Measurements from ENCODE around the gene RIPOR3.

Gene RIPOR3

DNA sequence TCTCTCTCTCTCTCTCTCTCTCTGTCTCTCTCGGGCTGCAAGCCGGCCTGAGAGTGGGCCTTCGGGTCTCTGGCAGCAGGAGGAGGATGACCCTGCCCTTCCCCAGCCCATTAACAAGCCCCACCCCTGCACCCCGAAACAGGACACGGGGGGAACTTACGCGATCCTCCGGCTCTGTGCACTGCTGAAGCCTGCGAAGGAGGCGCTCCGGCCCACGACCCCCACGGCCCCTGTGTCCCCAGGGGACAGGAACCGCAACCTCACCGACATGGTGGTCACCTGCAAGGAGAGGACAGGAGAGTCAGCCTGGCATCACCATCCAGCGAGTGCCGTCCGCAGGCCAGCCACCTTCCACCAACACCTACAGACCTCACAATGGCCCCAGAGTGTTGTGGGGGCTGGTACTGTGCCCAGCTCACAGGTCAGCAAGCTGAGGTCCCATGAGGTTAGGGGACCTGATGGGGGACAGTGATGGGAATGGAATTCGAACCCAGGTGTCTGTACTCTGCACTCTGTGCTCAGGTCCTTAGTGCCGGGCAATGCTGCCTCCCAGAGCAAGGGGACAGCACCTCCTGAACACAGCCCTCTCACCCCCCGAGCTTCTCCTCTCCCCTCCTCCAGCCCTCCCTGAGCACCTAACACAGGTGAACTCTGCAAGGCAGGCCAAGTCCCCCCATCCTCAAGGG, 60.6 kb downstream of the RIPOR3 start:
- CTCF ChIA-PET, result no interaction called here
- TF ChIP-seq, protein P1, sequence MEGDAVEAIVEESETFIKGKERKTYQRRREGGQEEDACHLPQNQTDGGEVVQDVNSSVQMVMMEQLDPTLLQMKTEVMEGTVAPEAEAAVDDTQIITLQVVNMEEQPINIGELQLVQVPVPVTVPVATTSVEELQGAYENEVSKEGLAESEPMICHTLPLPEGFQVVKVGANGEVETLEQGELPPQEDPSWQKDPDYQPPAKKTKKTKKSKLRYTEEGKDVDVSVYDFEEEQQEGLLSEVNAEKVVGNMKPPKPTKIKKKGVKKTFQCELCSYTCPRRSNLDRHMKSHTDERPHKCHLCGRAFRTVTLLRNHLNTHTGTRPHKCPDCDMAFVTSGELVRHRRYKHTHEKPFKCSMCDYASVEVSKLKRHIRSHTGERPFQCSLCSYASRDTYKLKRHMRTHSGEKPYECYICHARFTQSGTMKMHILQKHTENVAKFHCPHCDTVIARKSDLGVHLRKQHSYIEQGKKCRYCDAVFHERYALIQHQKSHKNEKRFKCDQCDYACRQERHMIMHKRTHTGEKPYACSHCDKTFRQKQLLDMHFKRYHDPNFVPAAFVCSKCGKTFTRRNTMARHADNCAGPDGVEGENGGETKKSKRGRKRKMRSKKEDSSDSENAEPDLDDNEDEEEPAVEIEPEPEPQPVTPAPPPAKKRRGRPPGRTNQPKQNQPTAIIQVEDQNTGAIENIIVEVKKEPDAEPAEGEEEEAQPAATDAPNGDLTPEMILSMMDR (IDR thresholded peaks at IDR 0.05; ENCODE audit: control extremely low read depth, extremely low read depth, low read depth, missing control alignments), result no peak
- no peak for DNase-seq (ENCODE audit: extremely low spot score)
- POLR2A ChIA-PET, result no interaction called here

DNA sequence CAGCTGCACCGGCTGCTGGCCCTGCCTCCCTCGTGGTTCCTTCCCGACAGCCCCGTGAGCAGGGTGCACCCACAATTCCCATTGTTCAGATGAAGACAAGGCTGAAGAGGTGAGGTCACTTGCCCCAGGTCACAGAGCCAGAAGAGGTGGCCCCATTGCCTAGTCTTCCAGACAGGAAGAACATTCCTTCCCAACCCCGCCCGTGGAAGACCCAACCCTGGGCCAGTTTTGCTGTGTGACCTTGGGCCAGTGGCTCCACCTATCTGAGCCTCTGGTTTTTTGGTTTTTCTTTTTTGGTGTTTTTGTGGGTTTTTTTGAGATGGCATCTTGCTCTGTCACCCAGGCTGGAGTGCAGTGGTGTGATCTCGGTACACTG, 61.7 kb downstream of the RIPOR3 start:
- ChIA-PET CTCF (no interaction called here), POLR2A (no interaction called here)
- DNase-seq (ENCODE audit: extremely low spot score), result no peak
- TF ChIP-seq, protein P1 (IDR thresholded peaks at IDR 0.05; ENCODE audit: control extremely low read depth, extremely low read depth, low read depth, missing control alignments), result no peak

DNA sequence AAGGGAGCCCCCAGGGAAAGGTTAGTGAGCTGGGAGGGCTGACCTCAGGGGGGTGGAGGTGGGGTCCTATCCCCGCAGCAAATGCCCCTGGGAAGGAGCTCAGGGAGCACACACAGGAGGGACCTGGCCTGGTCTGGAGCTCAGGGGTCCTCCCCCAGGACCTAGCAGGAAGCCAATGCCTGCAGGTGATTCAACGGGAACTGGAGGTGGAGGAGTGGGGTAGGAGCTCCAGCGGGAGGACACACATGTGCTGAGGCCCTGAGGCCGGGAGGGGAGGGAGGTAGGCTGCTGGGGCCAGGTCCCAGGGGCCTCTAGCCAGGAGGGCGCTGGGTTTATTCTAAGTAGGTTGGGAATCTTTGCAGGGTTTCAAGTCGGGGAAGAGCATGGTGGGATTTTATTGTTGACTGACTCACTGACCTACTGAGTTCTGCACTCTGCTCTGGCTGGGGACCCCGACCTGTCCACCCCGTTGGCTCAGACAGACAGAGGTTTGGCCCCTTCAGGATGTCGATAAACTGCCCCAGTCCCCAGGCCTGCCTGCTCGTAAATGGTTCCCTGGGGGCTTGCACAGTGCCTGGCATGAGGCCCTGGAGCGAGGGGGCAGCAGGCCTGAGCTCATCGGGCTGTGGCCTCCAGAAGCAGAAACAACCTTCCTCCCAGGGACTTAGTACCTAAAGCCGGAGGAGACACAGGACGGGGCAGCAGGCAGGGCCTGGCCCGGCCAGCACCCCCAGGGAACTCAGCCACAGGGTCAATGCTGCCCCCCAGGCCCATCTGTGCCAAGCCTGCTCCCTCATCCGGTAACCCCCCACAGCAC, 62.3 kb downstream of the RIPOR3 start:
- TF ChIP-seq, protein P1 (IDR thresholded peaks at IDR 0.05; ENCODE audit: control extremely low read depth, extremely low read depth, low read depth, missing control alignments), result no peak
- no peak for DNase-seq (ENCODE audit: extremely low spot score)
- ChIA-PET POLR2A (no interaction called here), CTCF (no interaction called here)

DNA sequence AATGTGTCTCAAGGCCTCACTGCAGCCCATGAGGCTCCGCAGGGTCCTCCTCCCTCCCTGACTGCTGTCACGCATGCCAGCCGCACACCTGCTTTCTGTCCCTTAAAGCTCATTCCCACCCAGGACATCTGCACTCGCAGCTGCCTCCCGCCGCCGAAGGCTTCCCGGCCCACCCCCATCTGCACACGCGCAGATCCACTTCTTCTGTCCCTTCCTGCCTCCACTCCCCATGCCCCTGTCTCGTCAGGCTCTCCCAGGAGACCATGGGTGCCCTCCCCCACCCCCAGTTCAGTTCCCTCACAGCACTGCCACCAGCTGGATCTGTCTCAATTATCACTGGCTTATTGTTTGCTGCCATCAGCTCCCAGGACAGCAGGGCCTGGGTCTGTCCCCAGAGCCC, 63.0 kb downstream of the RIPOR3 start:
- no peak for DNase-seq (ENCODE audit: extremely low spot score)
- TF ChIP-seq, protein P1 (IDR thresholded peaks at IDR 0.05; ENCODE audit: control extremely low read depth, extremely low read depth, low read depth, missing control alignments), result no peak
- ChIA-PET CTCF (no interaction called here), POLR2A (no interaction called here)

DNA sequence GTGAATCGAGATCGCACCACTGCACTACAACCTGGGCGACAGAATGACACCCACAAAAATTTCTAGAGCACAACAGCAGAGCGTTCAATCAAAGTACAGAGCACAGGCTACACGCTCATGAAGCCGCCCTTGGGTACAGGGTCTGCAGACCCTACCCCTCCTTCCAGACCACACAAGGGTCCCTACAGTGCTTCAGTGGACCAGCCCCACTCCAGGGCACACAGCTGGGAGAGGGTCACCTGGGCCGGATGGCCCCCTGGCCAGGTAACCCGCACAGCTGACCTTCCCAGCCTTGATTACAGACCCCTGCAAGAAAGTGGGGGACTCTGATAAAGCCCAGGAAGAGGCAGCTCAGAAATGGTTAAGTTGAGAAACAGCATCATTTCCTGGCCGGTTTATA, 63.6 kb downstream of the RIPOR3 start:
- TF ChIP-seq, protein P1 (IDR thresholded peaks at IDR 0.05; ENCODE audit: control extremely low read depth, extremely low read depth, low read depth, missing control alignments), result no peak
- POLR2A ChIA-PET, result no interaction called here

DNA sequence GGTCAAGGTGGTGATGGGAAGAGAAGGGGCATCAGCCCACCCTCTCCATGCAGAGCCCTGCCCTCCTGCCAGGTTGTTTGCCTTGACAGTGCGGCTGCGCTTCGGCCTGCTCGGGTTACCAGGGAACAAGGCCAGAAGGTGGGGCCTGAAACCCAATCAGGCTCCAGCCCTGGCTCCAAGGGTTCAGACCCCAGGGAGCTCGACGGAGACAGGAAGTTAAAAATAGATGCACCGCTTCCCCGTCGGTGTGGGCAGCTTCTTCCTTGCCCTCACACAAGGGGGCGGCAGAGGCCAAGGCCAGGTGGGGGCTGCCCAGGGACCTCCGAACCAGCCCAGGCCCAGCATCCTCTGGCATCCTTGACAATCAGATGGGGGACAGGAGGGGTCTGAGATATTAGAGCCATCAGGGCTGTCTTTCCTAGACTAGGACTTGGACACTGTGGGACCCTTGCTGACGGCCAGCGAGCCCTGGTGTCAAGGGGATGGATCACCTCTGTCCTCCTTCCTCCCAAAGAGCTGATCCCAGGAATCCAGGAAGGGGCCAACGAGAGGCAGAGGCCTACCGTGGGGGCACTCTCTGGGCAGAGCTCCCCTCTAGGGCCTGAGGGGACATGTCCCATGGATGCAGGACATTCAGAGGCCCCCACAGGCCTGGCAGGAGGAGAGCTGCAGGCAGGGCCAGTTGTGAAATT, 65.2 kb downstream of the RIPOR3 start:
- CTCF ChIA-PET, result interaction anchor here (0.9 to 2.7 kb wide), 5 partner anchors 10 to 169 kb away, joined by 3 to 10 read pairs (median 4); partner anchors contain the start of gene BCAS4
- POLR2A ChIA-PET, result no interaction called here
- TF ChIP-seq, protein P1 (IDR thresholded peaks at IDR 0.05; ENCODE audit: control extremely low read depth, extremely low read depth, low read depth, missing control alignments), result peak; percentile 34
- no peak for DNase-seq (ENCODE audit: extremely low spot score)

More for the DNA sequence above, 63.6 kb downstream of the RIPOR3 start:
- CTCF ChIA-PET, result no interaction called here
- DNase-seq (ENCODE audit: extremely low spot score), result no peak

Measured in GM10248 (cell line).